Measurements from ENCODE around the gene SERPINF2.
"Not testable (repeated sequence)": the region's sequence is repeated elsewhere in the genome, so short reads cannot be mapped to it uniquely, and the experiment has no call there.

The SERPINF2 gene

DNA sequence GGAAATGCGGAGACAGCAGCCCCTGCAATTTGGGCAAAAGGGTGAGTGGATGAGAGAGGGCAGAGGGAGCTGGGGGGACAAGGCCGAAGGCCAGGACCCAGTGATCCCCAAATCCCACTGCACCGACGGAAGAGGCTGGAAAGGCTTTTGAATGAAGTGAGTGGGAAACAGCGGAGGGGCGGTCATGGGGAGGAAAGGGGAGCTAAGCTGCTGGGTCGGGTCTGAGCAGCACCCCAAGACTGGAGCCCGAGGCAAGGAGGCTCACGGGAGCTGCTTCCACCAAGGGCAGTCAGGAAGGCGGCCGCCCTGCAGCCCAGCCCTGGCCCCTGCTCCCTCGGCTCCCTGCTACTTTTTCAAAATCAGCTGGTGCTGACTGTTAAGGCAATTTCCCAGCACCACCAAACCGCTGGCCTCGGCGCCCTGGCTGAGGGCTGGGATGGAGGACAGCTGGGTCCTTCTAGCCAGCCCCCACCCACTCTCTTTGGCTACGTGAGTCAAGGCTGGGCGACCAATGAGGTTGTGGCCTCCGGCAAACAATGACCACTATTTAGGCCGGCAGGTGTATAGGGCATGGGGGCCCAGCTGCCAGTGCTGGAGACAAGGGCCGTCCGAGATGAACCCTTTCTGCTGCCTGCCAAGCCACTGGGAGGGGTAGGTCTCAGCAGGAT is 19.7 kb downstream of the SERPINF2 start:
- Histone ChIP-seq H3K4me2 (ENCODE audit: low read length) (peak overlapping the region; percentile 4; the same call in 1 of the 2 replicates), H3K36me3 (ENCODE audit: insufficient read depth, low read length) (no peaks in the 10 kb centered on the region), H3K9ac (ENCODE audit: low read length) (peak overlapping the region; percentile 5; the same call in 1 of the 2 replicates)

GRCh38 chr17:1762901-1763898 is 20.5 kb downstream of the SERPINF2 start:
- no peaks in the 10 kb centered on the region for H4K20me1 ChIP-seq (ENCODE audit: insufficient read depth, low read length)
- H2AFZ ChIP-seq (ENCODE audit: low read length): no peak overlapping the region
- H3K27me3 ChIP-seq (ENCODE audit: insufficient read depth, low read length): no peaks in the 10 kb centered on the region
- no peaks in the 10 kb centered on the region for H3K9me3 ChIP-seq (ENCODE audit: low read length)
- H3K36me3 ChIP-seq (ENCODE audit: insufficient read depth, low read length): no peaks in the 10 kb centered on the region
- H3K27ac ChIP-seq (ENCODE audit: low read depth, low read length, poor library complexity, severe bottlenecking): peak overlapping the region; percentile 80
- no peaks in the 10 kb centered on the region for H3F3A ChIP-seq (ENCODE audit: insufficient read depth, low read length)
- TF ChIP-seq CTCF (IDR thresholded peaks at IDR 0.05; ENCODE audit: low read length): no peak
- TF ChIP-seq EZH2 (IDR thresholded peaks at IDR 0.05; ENCODE audit: borderline replicate concordance, low read length): no peak
- peaks cover 27% of the 10 kb centered on the region for H3K4me1 ChIP-seq (ENCODE audit: insufficient read depth, low read length, severe bottlenecking)
- no peaks in the 10 kb centered on the region for H3K79me2 ChIP-seq (ENCODE audit: insufficient read depth, low read length)
- no peaks in the 10 kb centered on the region for H3K9me2 ChIP-seq (ENCODE audit: low read depth, low read length)
- peak overlapping the region; percentile 5; the same call in 1 of the 2 replicates for H3K9ac ChIP-seq (ENCODE audit: low read length)
- peak overlapping the region; percentile 4; the same call in 1 of the 2 replicates for H3K4me2 ChIP-seq (ENCODE audit: low read length)
- H3K4me3 ChIP-seq (ENCODE audit: low read depth, low read length, poor library complexity, severe bottlenecking): no peak overlapping the region

More for the DNA sequence above, 19.7 kb downstream of the SERPINF2 start:
- Histone ChIP-seq H3K4me3 (ENCODE audit: low read depth, low read length, poor library complexity, severe bottlenecking) (no peak overlapping the region), H3K79me2 (ENCODE audit: insufficient read depth, low read length) (no peaks in the 10 kb centered on the region), H3K9me2 (ENCODE audit: low read depth, low read length) (no peaks in the 10 kb centered on the region), H3K4me1 (ENCODE audit: insufficient read depth, low read length, severe bottlenecking) (peaks cover 27% of the 10 kb centered on the region), H4K20me1 (ENCODE audit: insufficient read depth, low read length) (no peaks in the 10 kb centered on the region), H3K27me3 (ENCODE audit: insufficient read depth, low read length) (no peaks in the 10 kb centered on the region), H3K27ac (ENCODE audit: low read depth, low read length, poor library complexity, severe bottlenecking) (no peak overlapping the region), H2AFZ (ENCODE audit: low read length) (no peak overlapping the region), H3K9me3 (ENCODE audit: low read length) (no peaks in the 10 kb centered on the region), H3F3A (ENCODE audit: insufficient read depth, low read length) (no peaks in the 10 kb centered on the region)
- TF ChIP-seq EZH2 (IDR thresholded peaks at IDR 0.05; ENCODE audit: borderline replicate concordance, low read length) (no peak), CTCF (IDR thresholded peaks at IDR 0.05; ENCODE audit: low read length) (no peak)

GRCh38 chr17:1764284-1764683 is 21.6 kb downstream of the SERPINF2 start:
- Histone ChIP-seq H3K27me3 (ENCODE audit: insufficient read depth, low read length) (no peaks in the 10 kb centered on the region), H3K4me2 (ENCODE audit: low read length) (no peak overlapping the region; the same call in 1 of the 2 replicates), H3K79me2 (ENCODE audit: insufficient read depth, low read length) (no peaks in the 10 kb centered on the region), H3K9ac (ENCODE audit: low read length) (peak overlapping the region; percentile 16; the same call in 1 of the 2 replicates), H4K20me1 (ENCODE audit: insufficient read depth, low read length) (no peaks in the 10 kb centered on the region), H3K9me3 (ENCODE audit: low read length) (no peaks in the 10 kb centered on the region), H3K36me3 (ENCODE audit: insufficient read depth, low read length) (no peaks in the 10 kb centered on the region), H2AFZ (ENCODE audit: low read length) (no peak overlapping the region), H3K27ac (ENCODE audit: low read depth, low read length, poor library complexity, severe bottlenecking) (peak overlapping the region; percentile 80), H3K4me1 (ENCODE audit: insufficient read depth, low read length, severe bottlenecking) (peaks cover 30% of the 10 kb centered on the region), H3F3A (ENCODE audit: insufficient read depth, low read length) (no peaks in the 10 kb centered on the region), H3K9me2 (ENCODE audit: low read depth, low read length) (no peaks in the 10 kb centered on the region), H3K4me3 (ENCODE audit: low read depth, low read length, poor library complexity, severe bottlenecking) (no peak overlapping the region)
- no peak for TF ChIP-seq CTCF (IDR thresholded peaks at IDR 0.05; ENCODE audit: low read length)
- TF ChIP-seq EZH2 (IDR thresholded peaks at IDR 0.05; ENCODE audit: borderline replicate concordance, low read length): no peak

GRCh38 chr17:1764705-1765104 is 22.0 kb downstream of the SERPINF2 start:
- H2AFZ ChIP-seq (ENCODE audit: low read length); H3F3A ChIP-seq (ENCODE audit: insufficient read depth, low read length): not testable (repeated sequence)
- peak overlapping the region; percentile 80 for H3K27ac ChIP-seq (ENCODE audit: low read depth, low read length, poor library complexity, severe bottlenecking)

More at GRCh38 chr17:1764705-1765104, 22.0 kb downstream of the SERPINF2 start:
- not testable (repeated sequence) for H3K4me2 ChIP-seq (ENCODE audit: low read length); H4K20me1 ChIP-seq (ENCODE audit: insufficient read depth, low read length); H3K4me3 ChIP-seq (ENCODE audit: low read depth, low read length, poor library complexity, severe bottlenecking); H3K27me3 ChIP-seq (ENCODE audit: insufficient read depth, low read length); H3K9me2 ChIP-seq (ENCODE audit: low read depth, low read length); H3K36me3 ChIP-seq (ENCODE audit: insufficient read depth, low read length); H3K79me2 ChIP-seq (ENCODE audit: insufficient read depth, low read length); H3K9me3 ChIP-seq (ENCODE audit: low read length)
- Histone ChIP-seq H3K9ac (ENCODE audit: low read length) (peak overlapping the region; percentile 16; the same call in 1 of the 2 replicates), H3K4me1 (ENCODE audit: insufficient read depth, low read length, severe bottlenecking) (peaks cover 34% of the 10 kb centered on the region)
